ENCODE measurements around the gene CARD9. TPM values are rescaled to one million over a fixed set of nuclear protein-coding genes. Genes with fewer than 3 reads are reported as not detected.

CARD9 gene
- 1 to 10 TPM; 2.3 to 2.4 TPM for total RNA-seq
- 1 to 10 TPM; 3.3 to 3.4 TPM for polyA plus RNA-seq (ENCODE audit: insufficient read length in 2 of 2)
- long read RNA-seq, donor 1 = 0 reads
- long read RNA-seq, donor 2, partial matches to known transcripts = 0 of 1 reads
- long read RNA-seq, donor 2, other reads (novel, unspliced or antisense) = 0 of 1 reads
- long read RNA-seq, donor 3, partial matches to known transcripts = 0 of 1 reads
- long read RNA-seq, donor 3, other reads (novel, unspliced or antisense) = 0 of 1 reads
- long read RNA-seq, donor 4 = 0 reads

- Histone ChIP-seq H3K4me3 (ENCODE audit: low read depth, low read length) (peak within 1 kb of the TSS; percentile 9), H3K4me1 (ENCODE audit: control insufficient read depth, insufficient read depth, low read length) (peaks cover 23% of the 10 kb centered on the region), H3K9me3 (ENCODE audit: control insufficient read depth, insufficient read depth, low read length) (no peaks in the 10 kb centered on the region), H3K27me3 (ENCODE audit: control insufficient read depth, insufficient read depth, low read length) (no peaks in the 10 kb centered on the region), H3K27ac (ENCODE audit: low read depth, low read length) (peak within 1 kb of the TSS; percentile 25), H3K36me3 (ENCODE audit: control insufficient read depth, insufficient read depth, low read length) (peaks cover 77% of the 10 kb centered on the region)
- DNase-seq (ENCODE audit: low read depth in 4 of 6, low spot score in 6 of 6) = peak in 1 of 6 donors; percentile 37
- 54% methylated on average over 27 of the region's 27 CpGs for WGBS (ENCODE audit: insufficient coverage)
Measured at GRCh38 chr9:136373300-136374182, at the start of gene CARD9. CARD9 (minus strand) TSS chr9:136373669; CDS start chr9:136372078, 1,591 bp downstream.

GRCh38 chr9:136422876-136423275 is 49.4 kb upstream of the CARD9 start:
- WGBS (ENCODE audit: insufficient coverage) = 93% methylated on average over 26 of the region's 26 CpGs
- H3K4me3 ChIP-seq (ENCODE audit: low read depth, low read length) = no peak overlapping the region
- peaks cover 90% of the 10 kb centered on the region for H3K36me3 ChIP-seq (ENCODE audit: control insufficient read depth, insufficient read depth, low read length)
- no peak overlapping the region for H3K27ac ChIP-seq (ENCODE audit: low read depth, low read length)
- H3K9me3 ChIP-seq (ENCODE audit: control insufficient read depth, insufficient read depth, low read length) = no peaks in the 10 kb centered on the region
- no peak for DNase-seq (ENCODE audit: low read depth in 4 of 6, low spot score in 6 of 6)
- no peaks in the 10 kb centered on the region for H3K4me1 ChIP-seq (ENCODE audit: control insufficient read depth, insufficient read depth, low read length)
- no peaks in the 10 kb centered on the region for H3K27me3 ChIP-seq (ENCODE audit: control insufficient read depth, insufficient read depth, low read length)

GRCh38 chr9:136421791-136422190 is 48.3 kb upstream of the CARD9 start:
- no peak for DNase-seq (ENCODE audit: low read depth in 4 of 6, low spot score in 6 of 6)
- H3K27ac ChIP-seq (ENCODE audit: low read depth, low read length) = no peak overlapping the region
- H3K36me3 ChIP-seq (ENCODE audit: control insufficient read depth, insufficient read depth, low read length) = peaks cover 97% of the 10 kb centered on the region
- no peaks in the 10 kb centered on the region for H3K4me1 ChIP-seq (ENCODE audit: control insufficient read depth, insufficient read depth, low read length)
- no peaks in the 10 kb centered on the region for H3K9me3 ChIP-seq (ENCODE audit: control insufficient read depth, insufficient read depth, low read length)
- no peaks in the 10 kb centered on the region for H3K27me3 ChIP-seq (ENCODE audit: control insufficient read depth, insufficient read depth, low read length)
- WGBS (ENCODE audit: insufficient coverage) = 89% methylated on average over 20 of the region's 21 CpGs
- H3K4me3 ChIP-seq (ENCODE audit: low read depth, low read length) = no peak overlapping the region

GRCh38 chr9:136419092-136419420 is 45.6 kb upstream of the CARD9 start:
- no peaks in the 10 kb centered on the region for H3K4me1 ChIP-seq (ENCODE audit: control insufficient read depth, insufficient read depth, low read length)
- no peaks in the 10 kb centered on the region for H3K9me3 ChIP-seq (ENCODE audit: control insufficient read depth, insufficient read depth, low read length)
- peaks cover 99% of the 10 kb centered on the region for H3K36me3 ChIP-seq (ENCODE audit: control insufficient read depth, insufficient read depth, low read length)
- DNase-seq (ENCODE audit: low read depth in 4 of 6, low spot score in 6 of 6) = no peak
- H3K4me3 ChIP-seq (ENCODE audit: low read depth, low read length) = no peak overlapping the region
- no peak overlapping the region for H3K27ac ChIP-seq (ENCODE audit: low read depth, low read length)
- WGBS (ENCODE audit: insufficient coverage) = 97% methylated on average over 10 of the region's 12 CpGs
- no peaks in the 10 kb centered on the region for H3K27me3 ChIP-seq (ENCODE audit: control insufficient read depth, insufficient read depth, low read length)

GRCh38 chr9:136418182-136419091 is 45.0 kb upstream of the CARD9 start:
- DNase-seq (ENCODE audit: low read depth in 4 of 6, low spot score in 6 of 6) = no peak
- no peaks in the 10 kb centered on the region for H3K9me3 ChIP-seq (ENCODE audit: control insufficient read depth, insufficient read depth, low read length)
- no peak overlapping the region for H3K4me3 ChIP-seq (ENCODE audit: low read depth, low read length)
- 94% methylated on average over 48 of the region's 48 CpGs for WGBS (ENCODE audit: insufficient coverage)
- H3K27ac ChIP-seq (ENCODE audit: low read depth, low read length) = no peak overlapping the region
- H3K27me3 ChIP-seq (ENCODE audit: control insufficient read depth, insufficient read depth, low read length) = no peaks in the 10 kb centered on the region
- peaks cover 5% of the 10 kb centered on the region for H3K4me1 ChIP-seq (ENCODE audit: control insufficient read depth, insufficient read depth, low read length)
- H3K36me3 ChIP-seq (ENCODE audit: control insufficient read depth, insufficient read depth, low read length) = peaks cover 99% of the 10 kb centered on the region

- H3K27ac ChIP-seq (ENCODE audit: low read depth, low read length) = no peak overlapping the region
- DNase-seq (ENCODE audit: low read depth in 4 of 6, low spot score in 6 of 6) = no peak
- peaks cover 12% of the 10 kb centered on the region for H3K4me1 ChIP-seq (ENCODE audit: control insufficient read depth, insufficient read depth, low read length)
- H3K4me3 ChIP-seq (ENCODE audit: low read depth, low read length) = no peak overlapping the region
- WGBS (ENCODE audit: insufficient coverage) = 97% methylated on average over 19 of the region's 19 CpGs
- H3K36me3 ChIP-seq (ENCODE audit: control insufficient read depth, insufficient read depth, low read length) = peaks cover 91% of the 10 kb centered on the region
- no peaks in the 10 kb centered on the region for H3K9me3 ChIP-seq (ENCODE audit: control insufficient read depth, insufficient read depth, low read length)
- H3K27me3 ChIP-seq (ENCODE audit: control insufficient read depth, insufficient read depth, low read length) = no peaks in the 10 kb centered on the region
Measured at GRCh38 chr9:136416914-136417313, 43.4 kb upstream of the CARD9 start.

- Histone ChIP-seq H3K27me3 (ENCODE audit: control insufficient read depth, insufficient read depth, low read length) (no peaks in the 10 kb centered on the region), H3K4me1 (ENCODE audit: control insufficient read depth, insufficient read depth, low read length) (peaks cover 16% of the 10 kb centered on the region), H3K36me3 (ENCODE audit: control insufficient read depth, insufficient read depth, low read length) (peaks cover 86% of the 10 kb centered on the region), H3K27ac (ENCODE audit: low read depth, low read length) (no peak overlapping the region), H3K9me3 (ENCODE audit: control insufficient read depth, insufficient read depth, low read length) (no peaks in the 10 kb centered on the region), H3K4me3 (ENCODE audit: low read depth, low read length) (no peak overlapping the region)
- DNase-seq (ENCODE audit: low read depth in 4 of 6, low spot score in 6 of 6) = no peak
- WGBS (ENCODE audit: insufficient coverage) = 100% methylated on average over 7 of the region's 8 CpGs
Measured at GRCh38 chr9:136416427-136416826, 43.0 kb upstream of the CARD9 start.

GRCh38 chr9:136412962-136413361 is 39.5 kb upstream of the CARD9 start:
- no peaks in the 10 kb centered on the region for H3K9me3 ChIP-seq (ENCODE audit: control insufficient read depth, insufficient read depth, low read length)
- WGBS (ENCODE audit: insufficient coverage) = 37% methylated on average over 9 of the region's 9 CpGs
- H3K36me3 ChIP-seq (ENCODE audit: control insufficient read depth, insufficient read depth, low read length) = peaks cover 60% of the 10 kb centered on the region
- DNase-seq (ENCODE audit: low read depth in 4 of 6, low spot score in 6 of 6) = peak in 3 of 6 donors; percentile 23 to 70 (median 54)
- no peak overlapping the region for H3K27ac ChIP-seq (ENCODE audit: low read depth, low read length)
- H3K27me3 ChIP-seq (ENCODE audit: control insufficient read depth, insufficient read depth, low read length) = no peaks in the 10 kb centered on the region
- no peak overlapping the region for H3K4me3 ChIP-seq (ENCODE audit: low read depth, low read length)
- peaks cover 40% of the 10 kb centered on the region for H3K4me1 ChIP-seq (ENCODE audit: control insufficient read depth, insufficient read depth, low read length)

GRCh38 chr9:136411378-136411777 is 37.9 kb upstream of the CARD9 start:
- 66% methylated on average over 4 of the region's 4 CpGs for WGBS (ENCODE audit: insufficient coverage)

More at GRCh38 chr9:136411378-136411777, 37.9 kb upstream of the CARD9 start:
- Histone ChIP-seq H3K36me3 (ENCODE audit: control insufficient read depth, insufficient read depth, low read length) (peaks cover 59% of the 10 kb centered on the region), H3K27ac (ENCODE audit: low read depth, low read length) (no peak overlapping the region), H3K4me3 (ENCODE audit: low read depth, low read length) (peak overlapping the region; percentile 95), H3K9me3 (ENCODE audit: control insufficient read depth, insufficient read depth, low read length) (no peaks in the 10 kb centered on the region), H3K27me3 (ENCODE audit: control insufficient read depth, insufficient read depth, low read length) (no peaks in the 10 kb centered on the region), H3K4me1 (ENCODE audit: control insufficient read depth, insufficient read depth, low read length) (peaks cover 40% of the 10 kb centered on the region)
- DNase-seq (ENCODE audit: low read depth in 4 of 6, low spot score in 6 of 6) = no peak

All from spinal cord (tissue), 10 donors.